Activated CD8-positive, alpha-beta memory T cell treated with anti-CD3 and anti-CD28 coated beads, Interleukin-2, amount 50 U/mL, for 48 hours (primary cell): ENCODE data around the gene FAM47B.

Experiments
- DNase-seq: peaks from one replicate; pipeline ENCODE4 v3.0.0-alpha.2; 2020

FAM47B gene

DNA sequence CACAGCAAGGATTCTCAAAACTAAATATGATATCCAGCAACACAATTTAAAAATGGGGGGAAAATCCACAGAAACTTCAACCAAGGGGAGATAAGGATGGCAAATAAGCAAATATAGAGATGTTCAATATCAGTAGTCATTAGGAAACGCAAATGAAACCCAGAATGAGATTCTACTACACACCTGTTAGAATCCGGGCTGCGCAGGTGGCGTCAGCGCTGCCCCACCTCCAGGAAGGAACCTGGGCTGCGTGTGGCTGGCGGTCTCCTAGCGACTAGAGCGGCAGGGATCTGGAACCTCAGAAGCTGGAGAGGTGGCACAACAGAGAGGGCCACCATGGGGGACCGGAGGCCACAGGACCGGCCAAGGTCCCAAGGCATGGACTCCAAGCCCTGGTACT lies at the start of gene FAM47B:
Gene FAM47B, plus strand, starts transcription at position 301 of the 400 bp plus-strand sequence. Its CDS starts 36 bp downstream, at position 337.
- DNase-seq, result no peak

DNA sequence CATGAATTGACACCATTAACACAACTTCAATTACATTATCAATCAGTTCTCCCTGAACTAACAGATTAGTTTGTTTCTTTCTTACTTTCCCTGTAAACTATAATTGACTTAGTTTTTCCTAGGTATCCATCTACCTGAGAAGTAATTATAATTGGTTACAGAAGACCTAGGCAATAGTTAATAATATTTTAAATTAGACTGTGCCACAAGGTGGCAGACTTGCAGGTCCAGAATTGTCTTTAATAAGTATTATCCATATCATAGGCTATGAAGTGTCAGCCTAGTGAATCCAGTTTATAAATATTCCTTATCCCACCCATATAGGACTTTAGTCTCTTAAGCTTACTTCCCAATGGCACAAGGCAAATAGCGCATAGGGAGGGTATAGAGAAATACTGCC lies 48.9 kb upstream of the FAM47B start:
- DNase-seq, result no peak

DNA sequence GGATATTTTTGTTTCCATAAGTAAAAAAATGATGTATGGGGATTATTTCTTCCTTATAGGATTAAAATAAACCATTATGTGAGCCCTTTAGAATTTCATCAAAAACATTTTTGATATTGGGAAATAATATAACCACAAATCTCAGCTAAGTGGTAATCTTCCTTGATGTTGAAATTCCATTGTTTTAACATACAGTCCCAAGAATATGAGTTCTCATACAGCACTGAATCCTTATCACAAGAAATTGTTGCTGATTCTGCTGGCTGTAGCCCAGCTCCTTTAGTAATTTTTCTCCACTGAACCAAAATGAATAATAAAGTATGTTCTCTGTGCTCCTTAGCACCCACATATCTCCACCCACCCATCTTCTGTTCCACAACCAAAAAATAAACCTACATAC lies 41.9 kb upstream of the FAM47B start:
- DNase-seq, result no peak

DNA sequence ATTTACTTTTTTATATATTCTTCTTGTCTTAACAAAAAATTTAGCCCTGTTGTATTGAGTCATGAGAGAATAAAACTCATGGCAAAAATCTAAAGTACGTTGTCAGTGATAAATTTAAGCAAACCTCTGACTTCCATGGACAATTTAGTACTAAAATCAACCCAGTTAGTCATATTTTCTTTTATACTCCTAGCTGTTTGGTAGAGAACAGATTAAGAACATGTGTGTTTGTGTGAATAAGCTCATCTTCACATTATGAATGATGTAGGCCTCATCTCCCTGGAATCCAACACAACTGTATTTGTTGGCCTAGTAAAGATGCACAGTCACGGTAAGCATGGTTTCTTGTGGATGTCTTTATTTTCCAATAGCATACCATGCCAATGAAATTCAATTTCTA lies 40.8 kb upstream of the FAM47B start:
- DNase-seq, result no peak

DNA sequence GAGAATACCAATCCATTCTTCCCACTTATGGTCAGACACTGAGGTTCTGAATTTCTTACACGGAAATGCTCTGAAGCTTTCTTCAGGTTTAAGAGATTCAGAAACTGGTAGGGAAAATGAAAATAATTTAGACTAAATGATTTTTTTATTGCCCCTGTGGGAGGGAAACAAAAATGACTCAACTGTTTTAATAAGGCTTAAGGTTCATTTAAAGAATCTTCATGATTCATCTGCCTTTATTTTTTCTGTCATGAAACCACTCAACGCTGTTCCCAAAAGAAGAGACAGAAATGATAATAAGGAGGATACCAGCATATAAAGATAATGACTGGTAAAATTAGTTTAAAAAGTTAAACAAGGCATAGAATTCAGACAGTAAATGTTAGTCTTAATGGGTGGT lies 39.3 kb upstream of the FAM47B start:
- DNase-seq, result no peak

DNA sequence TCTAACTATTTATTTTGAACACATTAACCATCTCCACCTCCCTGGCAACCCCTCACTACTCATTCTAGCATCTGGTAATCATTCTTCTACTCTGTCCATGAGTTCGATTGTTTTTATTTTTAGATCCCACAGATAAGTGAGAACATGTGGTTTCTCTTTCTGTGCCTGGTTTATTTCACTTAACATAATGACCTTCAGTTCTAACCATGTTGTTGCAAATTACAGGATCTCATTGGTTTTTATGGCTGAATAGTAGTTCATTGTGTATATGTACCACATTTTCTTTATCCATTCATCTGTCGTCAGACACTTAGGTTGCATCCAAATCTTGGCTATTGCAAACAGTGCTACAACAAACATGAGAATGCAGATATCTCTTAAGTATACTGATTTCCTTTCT lies 33.4 kb upstream of the FAM47B start:
- DNase-seq, result no peak

DNA sequence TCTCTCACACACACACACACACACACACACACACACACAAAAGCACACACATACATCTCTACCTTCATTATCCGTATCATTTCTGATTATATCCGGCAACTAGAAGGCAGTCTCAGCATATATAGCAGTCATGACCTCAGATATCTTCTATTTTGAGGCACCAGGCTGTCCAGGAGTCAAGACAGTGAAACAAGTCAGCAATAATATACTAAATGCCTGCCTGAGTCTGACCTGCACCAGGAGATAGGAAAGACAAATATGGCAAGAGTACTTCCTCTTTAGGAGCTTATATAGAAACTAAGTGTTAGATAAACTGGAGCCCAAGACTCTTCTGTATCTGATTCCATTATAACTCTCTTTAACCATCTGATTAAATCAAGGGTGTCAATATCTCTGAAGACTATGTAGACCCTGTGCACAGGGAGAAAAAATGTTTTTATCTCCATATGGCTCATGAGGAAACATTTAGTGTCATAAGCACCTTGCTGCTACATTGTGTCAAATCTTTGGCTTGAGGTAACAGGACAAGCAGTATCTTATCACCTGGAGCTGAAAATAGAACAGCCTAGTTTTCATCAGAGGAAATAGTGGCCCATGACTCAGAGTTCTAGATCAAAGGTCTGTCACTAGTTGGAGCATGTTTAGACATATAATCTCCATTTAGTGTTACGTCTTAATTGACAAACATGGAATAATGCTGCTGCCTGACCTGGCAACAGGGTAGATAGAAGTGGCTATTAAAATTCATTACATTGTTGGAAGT lies 27.0 kb upstream of the FAM47B start:
- no peak for DNase-seq

DNA sequence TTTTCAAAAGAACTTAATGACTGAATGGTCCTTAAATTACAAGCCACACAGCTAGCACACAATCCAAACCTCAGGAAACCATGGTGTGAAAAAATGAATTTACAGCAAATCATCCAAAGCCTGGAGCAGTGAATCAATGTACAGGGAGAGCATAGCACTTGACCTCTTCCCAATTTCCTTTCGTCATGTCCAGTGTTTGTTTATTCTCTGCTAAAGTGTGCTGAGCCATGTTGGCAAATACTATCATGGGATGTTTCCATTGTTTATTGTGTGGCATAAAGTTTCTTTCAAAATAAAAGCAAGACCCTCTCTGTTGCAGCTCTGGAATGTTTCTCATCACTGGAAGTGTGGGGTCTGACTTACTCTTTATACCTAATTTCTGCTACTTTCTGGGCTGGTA lies 25.4 kb upstream of the FAM47B start:
- no peak for DNase-seq

DNA sequence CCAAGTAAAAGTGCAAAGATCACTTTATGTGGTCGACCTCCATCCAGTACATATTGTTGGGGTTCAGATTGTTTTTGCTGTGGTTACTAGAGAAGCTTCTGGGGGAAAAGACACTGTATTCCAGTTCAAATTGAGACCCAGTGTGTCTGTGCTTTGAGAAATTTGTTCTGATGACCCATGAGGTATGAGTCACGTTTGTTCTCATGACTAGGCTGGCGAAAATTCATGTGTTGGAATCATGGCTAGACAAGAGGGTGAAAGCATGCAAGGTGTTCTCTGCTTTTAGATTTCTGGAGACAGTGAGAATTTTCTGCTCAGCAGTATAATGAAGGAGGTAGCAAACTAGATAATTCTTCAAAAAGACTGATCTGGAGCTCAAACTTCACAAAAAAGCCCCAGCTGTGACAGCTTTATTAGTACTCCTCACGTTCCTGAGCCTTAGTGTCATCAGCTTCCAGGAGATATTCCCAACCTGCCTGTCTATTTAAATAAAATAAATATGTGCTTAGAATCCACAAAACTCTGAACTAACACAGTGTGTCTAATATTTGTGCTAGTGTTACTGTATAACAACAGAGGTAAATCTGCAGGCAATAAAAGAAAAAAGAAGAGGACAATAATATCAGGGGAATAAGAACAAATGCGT lies 24.4 kb upstream of the FAM47B start:
- DNase-seq, result no peak

DNA sequence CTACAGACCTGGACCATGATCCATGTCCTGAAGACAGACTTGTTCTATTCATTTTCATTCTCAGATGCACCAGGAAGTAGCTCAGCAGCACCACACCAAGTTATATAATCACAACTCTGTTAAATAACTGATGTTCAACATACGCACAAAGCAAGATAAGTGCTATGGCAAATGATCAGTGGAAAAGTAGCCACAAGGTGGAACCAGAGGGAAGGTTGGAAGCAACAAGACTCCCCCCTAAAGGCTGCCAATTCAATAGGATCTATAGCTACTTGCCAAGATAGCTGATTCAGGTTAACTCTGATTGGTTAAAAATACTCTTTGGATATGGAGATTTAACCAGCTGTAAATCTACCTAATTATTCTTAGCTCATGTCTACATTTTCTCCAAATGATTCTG lies 23.7 kb upstream of the FAM47B start:
- no peak for DNase-seq

DNA sequence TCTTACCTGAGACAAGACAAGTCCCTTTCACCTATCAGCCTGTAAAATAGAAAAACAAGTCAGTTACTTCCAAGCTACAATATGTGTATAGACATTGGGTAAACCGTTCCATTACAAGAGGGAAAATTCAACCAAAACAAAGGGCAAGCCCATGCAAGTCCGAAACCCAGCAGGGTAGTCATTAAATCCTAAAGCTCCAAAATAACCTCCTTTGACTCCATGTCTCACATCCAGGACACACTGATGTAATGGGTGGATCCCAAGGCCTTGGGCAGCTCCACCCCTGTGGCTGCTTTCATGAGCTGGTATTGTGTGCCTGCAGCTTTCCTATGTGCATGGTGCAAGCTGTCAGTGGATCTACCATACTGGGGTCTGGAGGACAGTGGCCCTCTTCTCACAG lies 14.7 kb upstream of the FAM47B start:
- no peak for DNase-seq

DNA sequence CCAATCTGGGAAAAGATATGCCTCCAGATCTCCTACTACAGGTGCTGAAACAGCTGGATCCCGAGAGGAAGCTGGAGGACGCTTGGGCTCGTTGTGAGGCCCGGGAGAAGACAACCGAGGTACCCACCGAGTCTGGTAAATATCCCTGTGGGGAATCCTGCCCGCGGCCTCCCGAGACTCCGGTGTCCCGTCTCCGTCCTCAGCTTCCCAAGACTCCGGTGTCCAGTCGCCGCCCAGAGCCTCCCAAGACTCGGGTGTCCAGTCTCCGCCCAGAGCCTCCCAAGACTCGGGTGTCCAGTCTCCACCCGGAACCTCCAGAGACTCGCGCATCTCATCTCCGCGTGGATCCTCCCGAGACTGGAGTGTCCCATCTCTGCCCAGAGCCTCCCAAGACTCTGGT lies 639 bp downstream of the FAM47B start:
- no peak for DNase-seq

DNA sequence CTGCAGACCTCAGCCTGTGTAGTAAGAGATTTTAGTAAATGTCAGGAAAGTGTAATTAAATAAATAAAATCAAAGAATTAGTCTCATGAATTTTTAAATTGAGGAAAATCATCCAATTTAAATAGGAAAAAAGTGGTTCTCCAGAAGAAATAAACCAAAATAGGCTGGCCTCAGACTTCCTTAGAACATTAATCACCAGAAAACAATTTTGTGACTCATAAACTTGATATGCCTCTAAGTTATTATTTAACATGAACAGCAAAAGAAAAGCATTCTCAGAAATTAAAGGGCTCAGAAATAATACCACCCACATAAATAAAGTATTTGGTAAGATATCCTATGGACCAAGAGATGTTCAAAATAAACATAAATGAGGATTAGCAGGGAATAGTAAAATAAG lies 14.3 kb downstream of the FAM47B start:
- DNase-seq, result no peak

DNA sequence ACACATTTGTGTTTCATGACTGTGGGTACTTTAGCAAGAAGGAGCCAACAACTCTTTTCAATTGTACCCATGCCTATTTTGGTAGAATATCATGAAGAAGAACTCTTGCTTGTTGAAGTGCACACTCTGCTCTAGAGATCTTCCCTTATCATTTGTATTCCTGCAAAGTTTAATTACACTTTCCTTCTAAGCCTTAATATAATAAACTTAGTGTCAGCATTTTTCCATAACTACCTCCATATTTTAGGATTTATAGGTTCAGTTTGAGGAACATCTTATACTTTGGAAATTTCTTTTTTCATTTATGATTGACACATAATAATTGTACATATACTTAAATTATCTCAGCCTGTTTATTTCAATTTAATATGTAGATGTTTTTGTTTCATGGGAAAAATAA lies 19.1 kb downstream of the FAM47B start:
- no peak for DNase-seq

DNA sequence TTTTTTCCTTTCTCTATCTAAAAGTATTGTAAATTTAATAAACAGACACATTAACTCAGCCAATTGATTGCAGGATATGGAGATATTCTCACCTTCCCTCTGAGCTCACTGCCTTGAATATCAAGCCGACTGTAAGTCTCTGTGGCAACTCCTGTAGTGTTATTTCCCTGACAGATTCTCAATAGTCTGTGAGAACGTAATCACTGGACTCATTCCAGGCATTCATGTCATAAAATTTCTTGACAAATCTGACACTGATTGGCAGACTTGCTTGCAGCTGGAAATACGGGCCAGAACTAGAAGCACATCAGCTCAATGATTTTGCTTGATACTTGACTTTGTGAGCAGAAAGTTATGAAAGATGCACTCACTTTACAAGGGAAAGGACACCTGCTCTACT lies 29.6 kb downstream of the FAM47B start:
- DNase-seq, result no peak

DNA sequence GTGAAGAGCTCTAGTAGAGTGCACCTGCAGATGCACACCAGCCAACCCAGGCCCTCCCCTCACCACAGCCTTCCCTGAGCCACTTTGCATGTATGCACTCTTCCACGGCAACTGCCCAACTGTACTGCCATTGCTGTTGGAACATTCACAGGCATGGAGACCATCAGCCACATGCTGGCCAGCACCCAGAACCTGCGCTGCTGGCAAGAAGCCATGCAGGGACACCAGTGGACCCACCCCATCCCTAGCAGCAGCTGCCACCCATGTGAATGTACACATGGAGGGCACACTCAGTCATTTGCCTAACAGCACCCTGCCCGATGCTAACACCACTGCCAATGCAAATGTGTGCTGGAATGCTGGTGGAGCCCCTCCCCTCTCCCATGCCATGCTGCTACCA lies 35.6 kb downstream of the FAM47B start:
- DNase-seq, result no peak

DNA sequence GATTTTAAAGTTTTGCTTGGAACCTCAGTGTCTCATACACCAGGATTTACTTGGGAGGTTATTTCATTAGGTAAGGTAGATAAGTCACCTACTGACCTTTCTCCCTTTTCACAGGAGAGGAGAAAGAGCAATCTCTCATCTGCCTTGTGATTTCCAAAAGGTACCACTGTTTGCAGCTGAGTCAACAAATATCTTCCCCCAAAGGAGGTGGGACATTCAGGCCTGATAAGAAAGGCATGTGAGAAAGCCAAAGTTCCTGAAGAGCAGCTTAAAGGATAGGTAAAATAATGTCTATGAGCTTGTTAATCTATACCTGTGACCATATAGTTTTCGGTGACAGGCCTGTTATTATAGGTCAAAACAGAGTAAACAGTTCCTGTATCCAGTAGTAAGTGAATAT lies 45.0 kb downstream of the FAM47B start:
- no peak for DNase-seq
